Breast epithelium (tissue), 4 donors: Measurements from ENCODE around the gene AFAP1. TPM values are rescaled to one million over a fixed set of nuclear protein-coding genes. Genes with fewer than 3 reads are reported as not detected.

Experiments
- DNase-seq, 2 donors: peaks; one replicate each; pipeline ENCODE4 v3.0.0-alpha.2; 2019; ENCODE audit warnings: low spot score in 2 of 2
- H3K27ac ChIP-seq, 2 donors: fragments of 200-600 bp; sonication (generic) in 1 of 2; one replicate each; pipeline ENCODE4 v1.5.1; 2016 to 2019; ENCODE audit warnings: mild to moderate bottlenecking in 1 of 2
- H3K27me3 ChIP-seq, 2 donors: fragments of 200-600 bp; sonication (generic) in 1 of 2; one replicate each; pipeline versions ENCODE4 v1.5.1 to v1.6.0; 2017 to 2019; ENCODE audit warnings: control low read depth in 1 of 2, mild to moderate bottlenecking in 1 of 2
- H3K36me3 ChIP-seq: fragments of 200-600 bp; one replicate; pipeline ENCODE4 v1.5.1; 2019
- H3K4me1 ChIP-seq, 2 donors: fragments of 200-600 bp; sonication (generic); one replicate each; pipeline ENCODE4 v1.5.1; 2016 to 2019; ENCODE audit warnings: control low read depth in 1 of 2
- H3K4me3 ChIP-seq, 3 donors: fragments of 200-600 bp; sonication (generic); 1 replicate in 2 of 3; 2 replicates in 1 of 3; pipeline ENCODE4 v1.5.1; 2016 to 2019; ENCODE audit warnings: mild to moderate bottlenecking in 3 of 3, moderate library complexity in 2 of 3
- H3K9me3 ChIP-seq, 2 donors: fragments of 200-600 bp; sonication (generic) in 1 of 2; one replicate each; pipeline ENCODE4 v1.5.1; 2016 to 2019; ENCODE audit warnings: control low read depth in 1 of 2
- CTCF ChIP-seq, 3 donors: fragments of 450-650 bp; IDR thresholded peaks; one replicate each; pipeline ENCODE4 v1.5.1; 2016 to 2017; ENCODE audit warnings: antibody characterized with exemption in 3 of 3, mild to moderate bottlenecking in 3 of 3, moderate library complexity in 3 of 3
- POLR2A ChIP-seq: fragments of 450-650 bp; IDR thresholded peaks from one replicate; pipeline ENCODE4 v1.6.1; 2016; ENCODE audit warnings: antibody characterized with exemption, mild to moderate bottlenecking, moderate library complexity
- POLR2AphosphoS5 ChIP-seq, 3 donors: sonication (generic); formaldehyde crosslinking; IDR thresholded peaks; one replicate each; pipeline ENCODE4 v1.6.1; 2017; ENCODE audit warnings: antibody characterized with exemption in 3 of 3
- intact Hi-C: fragments of 100-400 bp; cut with DNase I; formaldehyde crosslinking; loops from one replicate; pipeline ENCODE4 v1.15.1; 2023; ENCODE audit warnings: low total_unique reads
- total RNA-seq, 3 donors: library from RNA; depleted of rRNA; stranded (reverse); fragments of >200 nt; gene quantifications; one replicate each; pipeline ENCODE4 v1.1.0, GENCODE V29; 2016

Gene AFAP1
- total RNA-seq, 3 donors from 2014 or later = 14.5 to 21.6 (median 16.6) TPM

DNA sequence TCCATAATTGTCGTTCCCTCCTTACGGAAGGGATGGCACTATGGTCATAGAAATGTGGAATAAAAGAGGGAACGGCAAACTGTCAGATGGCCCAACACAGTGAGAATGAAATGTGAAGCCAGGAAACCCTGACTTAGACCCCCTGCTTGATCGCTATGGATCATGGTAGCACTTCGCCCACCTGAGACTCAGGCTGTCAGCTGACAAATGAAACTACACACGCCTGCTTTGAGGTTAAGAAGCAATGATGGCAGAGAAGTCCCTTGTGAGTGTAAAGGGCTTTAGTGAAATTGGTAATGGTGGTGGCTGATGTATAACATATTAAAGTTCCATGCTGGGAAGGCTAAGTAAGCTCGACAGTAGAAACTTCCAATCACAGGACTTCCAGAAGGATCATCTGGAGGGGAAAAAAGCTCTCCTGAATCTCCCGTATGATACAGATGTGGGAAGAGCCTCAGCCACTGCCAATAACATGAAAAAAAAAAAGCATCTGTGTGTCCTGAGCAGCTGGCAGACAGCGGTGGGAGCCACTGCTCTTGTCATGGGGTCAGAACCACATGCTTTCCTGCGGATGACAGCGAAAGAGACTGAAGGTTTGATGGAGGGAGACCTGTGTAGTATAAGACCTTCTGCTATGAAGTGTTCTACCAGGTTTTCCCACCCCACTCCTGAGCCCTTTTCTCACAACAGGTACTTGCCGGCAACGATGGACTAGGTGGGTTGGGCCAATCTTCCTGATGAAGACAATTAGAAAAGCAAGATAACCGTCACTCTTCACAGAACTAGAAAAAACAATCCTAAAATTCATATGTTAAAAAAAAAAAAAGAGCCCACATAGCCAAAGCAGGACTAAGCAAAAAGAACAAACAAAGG, 107.6 kb downstream of the AFAP1 start:
- intact Hi-C loops = no loop called here

DNA sequence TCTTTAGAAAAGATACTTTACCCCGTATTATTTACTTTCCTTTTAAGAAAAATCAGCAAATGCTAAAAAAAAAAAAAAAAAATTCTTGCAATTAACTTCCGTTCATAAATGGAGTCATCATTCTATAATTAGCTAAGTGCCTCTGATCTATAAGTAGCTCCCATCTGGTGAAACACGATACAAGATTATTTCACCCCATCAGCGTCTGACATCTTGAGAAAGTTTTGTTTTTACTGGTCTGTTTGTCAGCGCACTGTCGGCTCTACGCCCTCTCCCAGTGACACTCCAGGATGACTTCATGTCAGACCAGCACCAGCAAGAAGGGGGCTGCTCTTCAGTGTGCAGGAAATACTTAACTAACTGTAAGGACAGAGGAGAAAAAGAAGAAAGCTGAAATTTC, 108.3 kb downstream of the AFAP1 start:
- Histone ChIP-seq H3K27me3 (no peaks in the 10 kb centered on the region), H3K36me3 (no peaks in the 10 kb centered on the region), H3K4me1 (peaks cover 5 to 7% of the 10 kb centered on the region in 2 donors), H3K27ac (peak overlapping the region in 1 of 2 donors; percentile 15), H3K9me3 (no peaks in the 10 kb centered on the region), H3K4me3 (no peak overlapping the region)
- intact Hi-C loops = no loop called here
- no peak for DNase-seq
- TF ChIP-seq CTCF (IDR thresholded peaks at IDR 0.05) = no peak

More for the DNA sequence above, 107.6 kb downstream of the AFAP1 start:
- H3K36me3 ChIP-seq = no peaks in the 10 kb centered on the region
- no peaks in the 10 kb centered on the region for H3K9me3 ChIP-seq
- H3K4me3 ChIP-seq = no peak overlapping the region
- no peaks in the 10 kb centered on the region for H3K27me3 ChIP-seq
- H3K27ac ChIP-seq = peak overlapping the region in 1 of 2 donors; percentile 15
- peaks cover 5 to 7% of the 10 kb centered on the region in 2 donors for H3K4me1 ChIP-seq
- TF ChIP-seq POLR2A (no peak), CTCF (IDR thresholded peaks at IDR 0.05) (no peak), POLR2AphosphoS5 (IDR thresholded peaks at IDR 0.05) (no peak)
- no peak for DNase-seq

GRCh38 chr4:7830747-7831146, 108.9 kb downstream of the AFAP1 start:
- H3K27ac ChIP-seq = no peak overlapping the region
- H3K9me3 ChIP-seq = no peaks in the 10 kb centered on the region
- intact Hi-C loops = no loop called here
- TF ChIP-seq CTCF (IDR thresholded peaks at IDR 0.05) = no peak
- TF ChIP-seq POLR2AphosphoS5 (IDR thresholded peaks at IDR 0.05) = no peak
- TF ChIP-seq POLR2A = no peak
- no peaks in the 10 kb centered on the region for H3K36me3 ChIP-seq
- H3K4me3 ChIP-seq = no peak overlapping the region
- H3K4me1 ChIP-seq = peaks cover 5 to 7% of the 10 kb centered on the region in 2 donors
- no peak for DNase-seq
- H3K27me3 ChIP-seq = no peaks in the 10 kb centered on the region

DNA sequence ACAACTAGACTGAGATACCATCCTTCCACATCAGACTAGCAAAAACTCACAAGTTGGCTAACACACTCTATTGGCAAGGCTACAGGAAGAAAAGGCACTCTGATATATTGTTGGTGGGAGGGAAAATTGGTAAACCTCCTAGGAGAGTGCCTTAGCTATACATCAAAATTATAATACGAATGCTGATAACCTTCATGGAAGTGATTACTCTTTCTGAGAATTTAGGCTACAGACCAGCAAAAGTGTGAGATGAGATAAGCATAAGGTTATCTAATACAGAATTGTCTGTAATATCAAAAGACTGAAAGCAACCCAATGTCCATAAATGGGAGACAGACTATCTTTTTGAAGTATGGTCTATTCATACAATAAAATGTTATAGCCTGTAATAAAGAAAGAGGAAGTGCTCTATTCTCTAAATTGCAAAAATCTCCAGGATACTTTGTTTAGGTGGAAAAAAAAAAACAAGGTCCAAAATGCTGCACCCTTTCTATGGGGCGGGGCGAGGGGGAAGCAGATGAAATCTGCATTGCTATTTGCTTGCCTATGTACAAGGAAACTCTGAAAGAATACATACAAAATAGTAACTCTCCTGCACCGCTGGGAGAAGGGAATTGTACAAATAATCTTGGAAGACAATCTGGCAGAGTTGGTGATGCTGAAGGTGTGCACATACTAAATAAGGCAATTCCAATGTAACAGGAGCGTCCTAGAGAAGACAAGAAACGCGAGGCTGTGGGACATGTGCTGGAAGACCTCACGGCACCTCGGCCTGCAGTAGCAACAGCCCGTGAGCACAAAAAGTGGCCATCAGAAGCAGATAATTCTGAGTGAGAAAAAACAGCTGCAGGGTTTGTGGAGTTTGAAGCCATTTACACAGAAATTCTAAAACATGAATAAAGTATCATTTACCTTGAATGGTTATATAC, 109.7 kb downstream of the AFAP1 start:
- Histone ChIP-seq H3K4me3 (no peak overlapping the region), H3K36me3 (no peaks in the 10 kb centered on the region), H3K9me3 (no peaks in the 10 kb centered on the region), H3K4me1 (peaks cover 5 to 7% of the 10 kb centered on the region in 2 donors), H3K27ac (peak overlapping the region; percentile 88 to 92), H3K27me3 (no peaks in the 10 kb centered on the region)
- intact Hi-C loops = loop anchor here (2.0 kb wide), 1 partner anchor 23 kb away; no protein-coding TSS in a partner anchor
- no peak for DNase-seq
- TF ChIP-seq CTCF (IDR thresholded peaks at IDR 0.05) (no peak), POLR2A (no peak), POLR2AphosphoS5 (IDR thresholded peaks at IDR 0.05) (no peak)
